ENCODE data around the gene SKAP2.

DNA sequence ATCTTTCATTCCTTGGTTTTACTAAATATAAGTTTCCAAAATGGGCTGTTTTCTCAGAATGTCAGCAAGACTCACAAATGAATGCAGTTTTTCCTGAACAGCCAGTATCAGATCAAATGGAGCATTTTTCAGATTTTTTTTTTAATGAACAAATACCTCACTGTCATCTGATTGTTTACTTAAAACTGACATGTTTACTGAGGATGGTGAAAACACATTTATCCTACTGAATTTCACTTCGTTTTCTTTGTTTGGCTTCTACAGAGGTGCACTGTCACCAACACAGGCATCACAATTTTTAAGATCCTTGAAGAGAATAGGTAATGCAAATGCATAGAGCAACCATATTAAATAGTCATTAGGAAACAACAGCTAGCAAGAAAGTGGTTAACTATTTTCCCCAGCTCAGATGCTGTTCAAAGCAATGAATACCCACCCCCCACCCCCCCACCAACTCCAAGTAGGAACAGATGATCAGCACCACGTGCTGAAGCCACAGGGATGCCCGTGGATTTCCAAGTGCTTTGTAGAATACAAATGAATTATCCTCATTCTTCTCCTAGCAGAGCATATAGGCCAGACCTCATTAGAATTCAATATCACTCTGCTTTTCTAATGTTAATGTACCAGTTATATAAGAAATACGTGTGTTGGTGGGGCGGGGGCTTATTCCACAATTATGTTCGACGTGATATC, 205.9 kb downstream of the SKAP2 start:
- TF ChIP-seq RCOR1 (conservative IDR thresholded peaks at IDR 0.05; ENCODE audit: low read depth, low read length) = no peak
- no peak for TF ChIP-seq HCFC1 (IDR thresholded peaks at IDR 0.05; ENCODE audit: low read length)
- TF ChIP-seq YY1 (IDR thresholded peaks at IDR 0.05; ENCODE audit: low read depth, low read length) = no peak
- TF ChIP-seq CBFB (IDR thresholded peaks at IDR 0.05; ENCODE audit: low read depth) = no peak
- no peak for TF ChIP-seq SMC3 (IDR thresholded peaks at IDR 0.05; ENCODE audit: borderline replicate concordance, low read length)
- no peak for TF ChIP-seq NFYB (IDR thresholded peaks at IDR 0.05; ENCODE audit: insufficient read depth, low read depth, low read length)
- TF ChIP-seq BHLHE40 (IDR thresholded peaks at IDR 0.05; ENCODE audit: borderline replicate concordance in 1 of 2, low read depth in 2 of 2, low read length in 1 of 2) = no peak
- no peak for TF ChIP-seq TARDBP (IDR thresholded peaks at IDR 0.05; ENCODE audit: borderline replicate concordance)
- TF ChIP-seq POLR2AphosphoS5 (IDR thresholded peaks at IDR 0.05; ENCODE audit: low read length) = no peak
- TF ChIP-seq, protein P1, sequence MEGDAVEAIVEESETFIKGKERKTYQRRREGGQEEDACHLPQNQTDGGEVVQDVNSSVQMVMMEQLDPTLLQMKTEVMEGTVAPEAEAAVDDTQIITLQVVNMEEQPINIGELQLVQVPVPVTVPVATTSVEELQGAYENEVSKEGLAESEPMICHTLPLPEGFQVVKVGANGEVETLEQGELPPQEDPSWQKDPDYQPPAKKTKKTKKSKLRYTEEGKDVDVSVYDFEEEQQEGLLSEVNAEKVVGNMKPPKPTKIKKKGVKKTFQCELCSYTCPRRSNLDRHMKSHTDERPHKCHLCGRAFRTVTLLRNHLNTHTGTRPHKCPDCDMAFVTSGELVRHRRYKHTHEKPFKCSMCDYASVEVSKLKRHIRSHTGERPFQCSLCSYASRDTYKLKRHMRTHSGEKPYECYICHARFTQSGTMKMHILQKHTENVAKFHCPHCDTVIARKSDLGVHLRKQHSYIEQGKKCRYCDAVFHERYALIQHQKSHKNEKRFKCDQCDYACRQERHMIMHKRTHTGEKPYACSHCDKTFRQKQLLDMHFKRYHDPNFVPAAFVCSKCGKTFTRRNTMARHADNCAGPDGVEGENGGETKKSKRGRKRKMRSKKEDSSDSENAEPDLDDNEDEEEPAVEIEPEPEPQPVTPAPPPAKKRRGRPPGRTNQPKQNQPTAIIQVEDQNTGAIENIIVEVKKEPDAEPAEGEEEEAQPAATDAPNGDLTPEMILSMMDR (IDR thresholded peaks at IDR 0.05 in 2 of 3, conservative IDR thresholded peaks at IDR 0.05 in 1 of 3; ENCODE audit: control insufficient read depth in 2 of 3, extremely low read depth in 1 of 3, insufficient read depth in 1 of 3, low read depth in 3 of 3, low read length in 3 of 3) = no peak
- TF ChIP-seq NRF1 (conservative IDR thresholded peaks at IDR 0.05; ENCODE audit: low read depth, low read length) = no peak
- TF ChIP-seq, protein P2, sequence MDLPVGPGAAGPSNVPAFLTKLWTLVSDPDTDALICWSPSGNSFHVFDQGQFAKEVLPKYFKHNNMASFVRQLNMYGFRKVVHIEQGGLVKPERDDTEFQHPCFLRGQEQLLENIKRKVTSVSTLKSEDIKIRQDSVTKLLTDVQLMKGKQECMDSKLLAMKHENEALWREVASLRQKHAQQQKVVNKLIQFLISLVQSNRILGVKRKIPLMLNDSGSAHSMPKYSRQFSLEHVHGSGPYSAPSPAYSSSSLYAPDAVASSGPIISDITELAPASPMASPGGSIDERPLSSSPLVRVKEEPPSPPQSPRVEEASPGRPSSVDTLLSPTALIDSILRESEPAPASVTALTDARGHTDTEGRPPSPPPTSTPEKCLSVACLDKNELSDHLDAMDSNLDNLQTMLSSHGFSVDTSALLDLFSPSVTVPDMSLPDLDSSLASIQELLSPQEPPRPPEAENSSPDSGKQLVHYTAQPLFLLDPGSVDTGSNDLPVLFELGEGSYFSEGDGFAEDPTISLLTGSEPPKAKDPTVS (IDR thresholded peaks at IDR 0.05; ENCODE audit: low read depth, low read length) = no peak
- no peak for TF ChIP-seq TAF1 (IDR thresholded peaks at IDR 0.05; ENCODE audit: borderline replicate concordance, low read depth, low read length)

Data from GM12878 (cell line).